Epithelial cell of proximal tubule (primary cell): ENCODE data around the gene ZFP30. TPM values are rescaled to one million over a fixed set of nuclear protein-coding genes. Genes with fewer than 3 reads are reported as not detected.

Experiments
- DNase-seq: peaks from one replicate; pipeline ENCODE4 v3.0.0-alpha.2; 2011; ENCODE audit warnings: low read depth
- H3K4me3 ChIP-seq: 2 replicates; pipeline ENCODE4 v1.5.1; 2011; ENCODE audit warnings: low read depth, mild to moderate bottlenecking, low read length
- total RNA-seq: library from RNA; depleted of rRNA; stranded (reverse); fragments of >200 nt; gene quantifications from 2 replicates; pipeline ENCODE4 v1.2.3, GENCODE V29; 2015
- TF ChIP-seq, protein P1 (sequence below): conservative IDR thresholded peaks from 2 replicates; pipeline ENCODE4 v1.5.1; 2012; ENCODE audit warnings: low read depth, mild to moderate bottlenecking, low read length

Gene ZFP30
- total RNA-seq, 1 donor from 2014 or later = 4.6 TPM

DNA sequence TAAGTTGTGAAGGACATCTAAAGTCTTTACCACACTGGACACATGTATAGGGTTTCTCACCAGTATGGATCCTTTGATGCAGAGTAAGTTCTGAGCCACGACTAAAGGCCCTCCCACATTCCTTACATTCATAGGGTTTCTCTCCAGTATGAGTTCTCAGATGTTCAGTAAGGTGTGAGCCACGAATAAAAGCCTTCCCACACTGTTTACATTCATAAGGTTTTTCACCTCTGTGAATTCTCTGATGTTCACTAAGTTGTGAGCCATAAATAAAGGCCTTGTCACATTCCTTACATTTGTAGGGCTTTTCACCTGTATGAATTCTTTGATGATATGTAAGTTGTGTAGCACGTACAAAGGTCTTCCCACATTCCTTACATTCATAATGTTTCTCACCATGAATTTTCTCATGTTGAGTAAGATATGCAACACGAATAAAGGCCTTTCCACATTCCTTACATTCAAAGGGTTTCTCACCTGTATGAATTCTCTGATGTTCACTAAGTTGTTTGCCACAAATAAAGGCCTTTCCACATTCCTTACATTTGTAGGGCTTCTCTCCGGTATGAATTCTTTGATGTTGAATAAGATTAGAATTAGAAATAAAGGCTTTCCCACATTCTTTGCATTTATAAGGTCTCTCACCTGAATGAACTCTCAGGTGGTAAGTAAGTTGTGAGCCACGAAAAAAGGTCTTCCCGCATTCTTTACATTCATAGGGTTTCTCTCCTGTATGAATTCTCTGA is 90.5 kb downstream of the ZFP30 start:
- no peak overlapping the region for H3K4me3 ChIP-seq
- TF ChIP-seq, protein P1, sequence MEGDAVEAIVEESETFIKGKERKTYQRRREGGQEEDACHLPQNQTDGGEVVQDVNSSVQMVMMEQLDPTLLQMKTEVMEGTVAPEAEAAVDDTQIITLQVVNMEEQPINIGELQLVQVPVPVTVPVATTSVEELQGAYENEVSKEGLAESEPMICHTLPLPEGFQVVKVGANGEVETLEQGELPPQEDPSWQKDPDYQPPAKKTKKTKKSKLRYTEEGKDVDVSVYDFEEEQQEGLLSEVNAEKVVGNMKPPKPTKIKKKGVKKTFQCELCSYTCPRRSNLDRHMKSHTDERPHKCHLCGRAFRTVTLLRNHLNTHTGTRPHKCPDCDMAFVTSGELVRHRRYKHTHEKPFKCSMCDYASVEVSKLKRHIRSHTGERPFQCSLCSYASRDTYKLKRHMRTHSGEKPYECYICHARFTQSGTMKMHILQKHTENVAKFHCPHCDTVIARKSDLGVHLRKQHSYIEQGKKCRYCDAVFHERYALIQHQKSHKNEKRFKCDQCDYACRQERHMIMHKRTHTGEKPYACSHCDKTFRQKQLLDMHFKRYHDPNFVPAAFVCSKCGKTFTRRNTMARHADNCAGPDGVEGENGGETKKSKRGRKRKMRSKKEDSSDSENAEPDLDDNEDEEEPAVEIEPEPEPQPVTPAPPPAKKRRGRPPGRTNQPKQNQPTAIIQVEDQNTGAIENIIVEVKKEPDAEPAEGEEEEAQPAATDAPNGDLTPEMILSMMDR = no peak
- DNase-seq = no peak

Other genes with a start within 250 kb of the ZFP30 start
- 3.7 and 6.5 TPM in 2 replicates for gene ZNF569, start 188.0 kb downstream of the ZFP30 start, total RNA-seq
- gene ZNF570, start 186.1 kb downstream of the ZFP30 start, total RNA-seq = 2.7 and 3.8 TPM in 2 replicates
- 1.3 and 1.7 TPM in 2 replicates for gene ZNF793, start 148.5 kb downstream of the ZFP30 start, total RNA-seq
- gene ZNF571, start 60.7 kb downstream of the ZFP30 start, total RNA-seq = 0.72 and 1.4 TPM in 2 replicates
- 0.22 TPM in 1 of 2 replicates, not detected in the other for gene ZNF540, start 60.6 kb downstream of the ZFP30 start, total RNA-seq
- 2.1 and 5.7 TPM in 2 replicates for gene ZNF607, start 64.3 kb upstream of the ZFP30 start, total RNA-seq
- 2.0 and 5.6 TPM in 2 replicates for gene ZNF573, start 124.1 kb upstream of the ZFP30 start, total RNA-seq